SIG-M5 treated with dmso at 0.1 percent for 504 hours (cell line): Measurements from ENCODE around the gene EMC1.
"Not testable (repeated sequence)": the region's sequence is repeated elsewhere in the genome, so short reads cannot be mapped to it uniquely, and the experiment has no call there.

Source experiments
- DNase-seq: peaks from one replicate; lab custom pipeline; 2025; ENCODE audit not compliant: unreplicated experiment; lab: John Stamatoyannopoulos, UW

Gene EMC1

GRCh38 chr1:19262047-19262446 is 10.7 kb upstream of the EMC1 start:
- no peak for DNase-seq

- no peak for DNase-seq
Observed at GRCh38 chr1:19260211-19261138, 9.2 kb upstream of the EMC1 start.

- DNase-seq = no peak
Observed at GRCh38 chr1:19258353-19258752, 7.0 kb upstream of the EMC1 start.

- DNase-seq = no peak
Observed at GRCh38 chr1:19257178-19257914, 6.0 kb upstream of the EMC1 start.

- not testable (repeated sequence) for DNase-seq
Observed at GRCh38 chr1:19256301-19256700, 5.0 kb upstream of the EMC1 start.

- DNase-seq = no peak
Observed at GRCh38 chr1:19255288-19255687, 4.0 kb upstream of the EMC1 start.

GRCh38 chr1:19254416-19254815 is 3.1 kb upstream of the EMC1 start:
- no peak for DNase-seq

GRCh38 chr1:19250629-19251304 is 557 bp downstream of the EMC1 start:
- no peak for DNase-seq

GRCh38 chr1:19240673-19241538 is 10.4 kb downstream of the EMC1 start:
- peak; percentile 80 for DNase-seq

GRCh38 chr1:19239876-19240275 is 11.4 kb downstream of the EMC1 start:
- no peak for DNase-seq

- no peak for DNase-seq
Observed at GRCh38 chr1:19234224-19234623, 17.1 kb downstream of the EMC1 start.

- no peak for DNase-seq
Observed at GRCh38 chr1:19232524-19232846, 18.8 kb downstream of the EMC1 start.

- DNase-seq = not testable (repeated sequence)
Observed at GRCh38 chr1:19231736-19232523, 19.4 kb downstream of the EMC1 start.

GRCh38 chr1:19229828-19230325 is 21.4 kb downstream of the EMC1 start:
- DNase-seq = no peak

- no peak for DNase-seq
Observed at GRCh38 chr1:19229229-19229628, 22.1 kb downstream of the EMC1 start.

GRCh38 chr1:19222979-19223824 is 28.1 kb downstream of the EMC1 start:
- DNase-seq = no peak

- DNase-seq = no peak
Observed at GRCh38 chr1:19222573-19222972, 28.8 kb downstream of the EMC1 start.

GRCh38 chr1:19220991-19221390 is 30.3 kb downstream of the EMC1 start:
- DNase-seq = peak; percentile 45
